CD4-positive, alpha-beta T cell treated with Interleukin-6 at 100 ng/mL for 8 hours (primary cell): ENCODE measurements around the gene CREB3L4.
"Not testable (repeated sequence)": the region's sequence is repeated elsewhere in the genome, so short reads cannot be mapped to it uniquely, and the experiment has no call there.

ENCODE experiments used
- DNase-seq: peaks from one replicate; pipeline ENCODE4 v3.0.0-alpha.2; 2020; ENCODE audit warnings: mixed read lengths, low spot score

The CREB3L4 gene

GRCh38 chr1:153959454-153959853, 8.2 kb upstream of the CREB3L4 start:
- DNase-seq, result no peak

GRCh38 chr1:153960206-153960605, 7.5 kb upstream of the CREB3L4 start:
- DNase-seq, result no peak

GRCh38 chr1:153961421-153961820, 6.3 kb upstream of the CREB3L4 start:
- DNase-seq, result no peak

- DNase-seq, result no peak
Observed at GRCh38 chr1:153962088-153963029, 5.3 kb upstream of the CREB3L4 start.

GRCh38 chr1:153963030-153963849, 4.5 kb upstream of the CREB3L4 start, which contains the start of gene SLC39A1:
Gene SLC39A1 (minus strand): TSS chr1:153963537. CDS start chr1:153962715, 822 bp downstream.
- peak; percentile 91 for DNase-seq

GRCh38 chr1:153963850-153964331, 3.8 kb upstream of the CREB3L4 start:
- DNase-seq, result no peak

- no peak for DNase-seq
Observed at GRCh38 chr1:153968000-153968363, 280 bp downstream of the CREB3L4 start.

GRCh38 chr1:153968408-153968807, 706 bp downstream of the CREB3L4 start:
- no peak for DNase-seq

- DNase-seq, result no peak
Observed at GRCh38 chr1:153968972-153969371, 1.3 kb downstream of the CREB3L4 start.

GRCh38 chr1:153970346-153970745, 2.6 kb downstream of the CREB3L4 start:
- DNase-seq, result no peak

GRCh38 chr1:153973071-153973470, 5.4 kb downstream of the CREB3L4 start:
- no peak for DNase-seq

GRCh38 chr1:153973525-153973924, 5.8 kb downstream of the CREB3L4 start:
- DNase-seq, result no peak

- DNase-seq, result no peak
Observed at GRCh38 chr1:153976819-153977249, 9.1 kb downstream of the CREB3L4 start.

GRCh38 chr1:153977250-153978240, 9.8 kb downstream of the CREB3L4 start, which contains the start of gene JTB:
Gene JTB (minus strand): TSS chr1:153977674. CDS start chr1:153977252, 422 bp downstream.
- peak; percentile 77 for DNase-seq

- DNase-seq, result no peak
Observed at GRCh38 chr1:153978274-153978909, 10.7 kb downstream of the CREB3L4 start.

GRCh38 chr1:153979091-153979490, 11.4 kb downstream of the CREB3L4 start:
- not testable (repeated sequence) for DNase-seq

GRCh38 chr1:153981735-153982134, 14.0 kb downstream of the CREB3L4 start:
- not testable (repeated sequence) for DNase-seq

GRCh38 chr1:153984123-153984894, 16.6 kb downstream of the CREB3L4 start:
- no peak for DNase-seq

- no peak for DNase-seq
Observed at GRCh38 chr1:153985341-153985912, 17.7 kb downstream of the CREB3L4 start.
